ENCODE measurements around the gene TP73. TPM values are rescaled to one million over a fixed set of nuclear protein-coding genes. Genes with fewer than 3 reads are reported as not detected.

TP73 gene
- total RNA-seq, 2 experiments from 2014 or later = not detected

DNA sequence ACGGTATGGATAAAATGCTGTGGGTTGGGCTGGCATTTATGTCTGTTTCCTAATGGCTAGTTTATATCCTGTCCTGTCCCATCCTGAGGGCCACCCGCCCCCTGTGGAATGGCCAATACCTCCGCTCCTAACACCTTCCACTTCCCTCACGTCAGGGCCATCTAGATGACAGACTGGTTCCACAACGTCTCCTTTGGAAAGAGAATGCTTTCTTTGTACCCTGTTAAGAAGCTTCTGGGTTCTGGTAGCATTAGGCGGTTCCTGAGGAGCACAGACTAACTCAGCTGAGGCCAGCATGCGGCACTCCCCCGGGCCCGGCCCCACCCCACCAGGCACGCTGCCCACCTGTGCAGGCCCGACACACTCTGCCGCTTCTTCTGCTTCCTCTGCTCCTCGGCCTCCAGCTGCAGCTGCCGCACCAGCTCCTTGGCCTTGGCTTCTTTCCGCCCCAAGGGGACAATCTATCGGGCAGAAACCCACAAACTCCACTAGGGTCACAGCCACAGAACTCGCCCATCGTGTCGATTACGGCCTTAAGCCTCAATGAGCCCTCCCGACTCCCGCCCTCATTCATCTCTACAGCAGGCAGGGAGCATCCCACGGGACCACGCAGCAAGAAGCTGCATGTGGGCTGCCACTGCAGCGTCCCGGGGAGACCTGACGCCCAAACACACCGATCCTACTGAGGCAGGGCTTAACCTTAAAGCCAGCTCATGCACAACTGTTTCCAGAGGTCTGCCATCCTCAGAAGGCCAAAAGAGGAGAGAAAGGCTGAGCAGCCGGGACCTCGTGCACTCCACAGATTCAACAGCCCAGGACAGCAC lies 131.5 kb downstream of the TP73 start:
- peaks cover 89% of the 10 kb centered on the region for H3K36me3 Mint-ChIP-seq (ENCODE audit: low read depth)
- Histone ChIP-seq H3K4me3 (ENCODE audit: low read length) (no peak overlapping the region), H3K9me3 (ENCODE audit: control insufficient read depth in 1 of 2, insufficient read depth in 1 of 2, low read length in 2 of 2) (no peaks in the 10 kb centered on the region), H3K36me3 (ENCODE audit: insufficient read depth, low read length) (peaks cover 80% of the 10 kb centered on the region), H3K27me3 (ENCODE audit: control insufficient read depth in 1 of 2, insufficient read depth in 2 of 2, low read length in 2 of 2) (no peaks in the 10 kb centered on the region), H3K27ac (ENCODE audit: low read depth in 1 of 2, low read length in 2 of 2) (no peak overlapping the region), H3K4me1 (ENCODE audit: insufficient read depth, low read length) (peaks cover 19% of the 10 kb centered on the region)
- peaks cover 3% of the 10 kb centered on the region for H3K4me1 Mint-ChIP-seq (ENCODE audit: low read depth)
- ATAC-seq (ENCODE audit: poor library complexity) (no peak), DNase-seq (no peak)
- POLR2A ChIA-PET = no interaction called here
- no peaks in the 10 kb centered on the region for H3K9me3 Mint-ChIP-seq
- no peak overlapping the region for H3K27ac Mint-ChIP-seq
- TF ChIP-seq, protein P1, sequence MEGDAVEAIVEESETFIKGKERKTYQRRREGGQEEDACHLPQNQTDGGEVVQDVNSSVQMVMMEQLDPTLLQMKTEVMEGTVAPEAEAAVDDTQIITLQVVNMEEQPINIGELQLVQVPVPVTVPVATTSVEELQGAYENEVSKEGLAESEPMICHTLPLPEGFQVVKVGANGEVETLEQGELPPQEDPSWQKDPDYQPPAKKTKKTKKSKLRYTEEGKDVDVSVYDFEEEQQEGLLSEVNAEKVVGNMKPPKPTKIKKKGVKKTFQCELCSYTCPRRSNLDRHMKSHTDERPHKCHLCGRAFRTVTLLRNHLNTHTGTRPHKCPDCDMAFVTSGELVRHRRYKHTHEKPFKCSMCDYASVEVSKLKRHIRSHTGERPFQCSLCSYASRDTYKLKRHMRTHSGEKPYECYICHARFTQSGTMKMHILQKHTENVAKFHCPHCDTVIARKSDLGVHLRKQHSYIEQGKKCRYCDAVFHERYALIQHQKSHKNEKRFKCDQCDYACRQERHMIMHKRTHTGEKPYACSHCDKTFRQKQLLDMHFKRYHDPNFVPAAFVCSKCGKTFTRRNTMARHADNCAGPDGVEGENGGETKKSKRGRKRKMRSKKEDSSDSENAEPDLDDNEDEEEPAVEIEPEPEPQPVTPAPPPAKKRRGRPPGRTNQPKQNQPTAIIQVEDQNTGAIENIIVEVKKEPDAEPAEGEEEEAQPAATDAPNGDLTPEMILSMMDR (IDR thresholded peaks at IDR 0.05) = no peak
- intact Hi-C loops (cut with DNase I, micrococcal nuclease) = no loop called here
- CTCF ChIA-PET = no interaction called here
- no peak overlapping the region for H3K4me3 Mint-ChIP-seq
- no peaks in the 10 kb centered on the region for H3K27me3 Mint-ChIP-seq

DNA sequence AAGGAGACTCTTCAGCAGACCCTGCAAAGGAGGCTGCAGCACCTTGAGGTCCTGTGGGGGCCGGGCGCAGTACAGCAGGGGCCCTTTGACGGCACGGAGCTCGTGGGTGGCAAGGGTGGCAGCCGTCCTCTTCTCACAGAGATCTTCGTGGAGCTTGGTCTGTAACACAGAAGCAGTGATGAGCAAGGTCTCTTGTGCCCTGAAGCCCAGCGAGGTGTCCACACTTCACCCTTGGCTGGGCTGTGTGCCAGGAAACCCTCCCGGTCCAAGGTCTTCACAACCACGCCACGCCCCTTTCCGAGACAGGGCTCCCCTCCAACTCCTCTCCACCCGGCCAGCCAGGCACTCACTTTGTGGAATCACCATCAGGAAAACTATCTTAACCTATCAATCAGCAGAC lies 132.7 kb downstream of the TP73 start:
- TF ChIP-seq, protein P1 (IDR thresholded peaks at IDR 0.05) = no peak
- H3K4me1 Mint-ChIP-seq (ENCODE audit: low read depth) = peaks cover 3% of the 10 kb centered on the region
- no peaks in the 10 kb centered on the region for H3K27me3 Mint-ChIP-seq
- H3K9me3 ChIP-seq (ENCODE audit: control insufficient read depth in 1 of 2, insufficient read depth in 1 of 2, low read length in 2 of 2) = no peaks in the 10 kb centered on the region
- ATAC-seq (ENCODE audit: poor library complexity) = no peak
- intact Hi-C loops (cut with DNase I, micrococcal nuclease) = no loop called here
- no peak overlapping the region for H3K27ac ChIP-seq (ENCODE audit: low read depth in 1 of 2, low read length in 2 of 2)
- no peaks in the 10 kb centered on the region for H3K9me3 Mint-ChIP-seq
- no peaks in the 10 kb centered on the region for H3K27me3 ChIP-seq (ENCODE audit: control insufficient read depth in 1 of 2, insufficient read depth in 2 of 2, low read length in 2 of 2)
- no peak for DNase-seq
- H3K27ac Mint-ChIP-seq = no peak overlapping the region
- H3K4me1 ChIP-seq (ENCODE audit: insufficient read depth, low read length) = peaks cover 30% of the 10 kb centered on the region
- H3K36me3 Mint-ChIP-seq (ENCODE audit: low read depth) = peaks cover 80% of the 10 kb centered on the region
- ChIA-PET CTCF (no interaction called here), POLR2A (no interaction called here)
- peaks cover 74% of the 10 kb centered on the region for H3K36me3 ChIP-seq (ENCODE audit: insufficient read depth, low read length)
- H3K4me3 Mint-ChIP-seq = no peak overlapping the region
- no peak overlapping the region for H3K4me3 ChIP-seq (ENCODE audit: low read length)

DNA sequence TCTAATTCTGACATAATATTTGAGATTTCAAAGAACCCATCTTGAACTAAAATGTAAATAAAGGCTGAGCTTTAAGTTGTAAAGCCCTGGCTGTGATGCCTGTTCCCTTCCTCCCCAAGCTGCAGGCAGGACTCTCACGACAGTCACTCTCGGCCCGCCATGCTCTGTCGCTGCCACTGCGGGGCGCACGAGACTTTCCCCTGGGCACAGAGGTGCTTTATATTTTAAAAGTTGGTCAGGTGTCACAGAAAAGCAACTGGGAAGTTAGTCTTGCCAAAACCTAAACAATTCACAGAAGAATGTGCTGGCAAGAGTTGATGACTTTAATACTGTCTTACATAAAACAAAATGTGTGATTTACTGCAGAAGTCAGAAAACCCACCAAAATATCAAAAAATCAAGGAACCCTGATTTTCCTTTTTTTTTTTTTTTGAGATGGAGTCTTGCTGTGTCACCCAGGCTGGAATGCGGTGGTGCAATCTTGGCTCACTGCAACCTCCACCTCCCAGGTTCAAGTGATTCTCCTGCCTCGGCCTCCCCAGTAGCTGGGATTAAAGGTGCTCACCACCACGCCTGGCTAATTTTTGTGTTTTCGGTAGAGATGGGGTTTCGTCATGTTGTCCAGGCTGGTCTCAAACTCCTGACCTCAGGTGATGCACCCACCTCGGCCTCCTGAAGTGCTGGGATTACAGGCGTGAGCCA lies 133.3 kb downstream of the TP73 start:
- H3K36me3 ChIP-seq (ENCODE audit: insufficient read depth, low read length) = peaks cover 74% of the 10 kb centered on the region
- ATAC-seq (ENCODE audit: poor library complexity) = no peak
- CTCF ChIA-PET = no interaction called here
- POLR2A ChIA-PET = no interaction called here
- no peaks in the 10 kb centered on the region for H3K27me3 ChIP-seq (ENCODE audit: control insufficient read depth in 1 of 2, insufficient read depth in 2 of 2, low read length in 2 of 2)
- no peak overlapping the region for H3K27ac ChIP-seq (ENCODE audit: low read depth in 1 of 2, low read length in 2 of 2)
- no peak for DNase-seq
- Mint-ChIP-seq H3K27ac (no peak overlapping the region), H3K27me3 (no peaks in the 10 kb centered on the region), H3K4me3 (no peak overlapping the region), H3K4me1 (ENCODE audit: low read depth) (peaks cover 3% of the 10 kb centered on the region), H3K9me3 (no peaks in the 10 kb centered on the region), H3K36me3 (ENCODE audit: low read depth) (peaks cover 74% of the 10 kb centered on the region)
- no peaks in the 10 kb centered on the region for H3K9me3 ChIP-seq (ENCODE audit: control insufficient read depth in 1 of 2, insufficient read depth in 1 of 2, low read length in 2 of 2)
- H3K4me1 ChIP-seq (ENCODE audit: insufficient read depth, low read length) = peaks cover 36% of the 10 kb centered on the region
- H3K4me3 ChIP-seq (ENCODE audit: low read length) = no peak overlapping the region
- intact Hi-C loops (cut with DNase I, micrococcal nuclease) = no loop called here
- TF ChIP-seq, protein P1 (IDR thresholded peaks at IDR 0.05) = no peak

Other genes starting within 250 kb of the TP73 start
- under 1 TPM; 0.11 to 0.22 TPM for gene ARHGEF16, start 197.9 kb upstream of the TP73 start, total RNA-seq
- 10 to 100 TPM; 57.5 to 62.2 TPM for gene MEGF6, start 41.0 kb upstream of the TP73 start, total RNA-seq
- gene TPRG1L, start 27.5 kb upstream of the TP73 start, total RNA-seq = 10 to 100 TPM; 46.5 to 48.3 TPM
- gene WRAP73, start 2.4 kb upstream of the TP73 start, total RNA-seq = 10 to 100 TPM; 22.3 to 22.7 TPM
- gene CCDC27, start 99.9 kb downstream of the TP73 start, total RNA-seq = not detected
- gene SMIM1, start 120.2 kb downstream of the TP73 start, total RNA-seq = 1 to 10 TPM; 1.8 to 2.6 TPM
- 10 to 100 TPM; 30.1 to 32.0 TPM for gene LRRC47, start 144.0 kb downstream of the TP73 start, total RNA-seq
- gene CEP104, start 204.7 kb downstream of the TP73 start, total RNA-seq = 10 to 100 TPM; 16.6 to 20.5 TPM
- gene DFFB, start 205.0 kb downstream of the TP73 start, total RNA-seq = 1 to 10 TPM; 6.7 to 6.8 TPM
- 10 to 100 TPM; 16.8 to 18.5 TPM for gene C1orf174, start 247.8 kb downstream of the TP73 start, total RNA-seq